Rectal smooth muscle tissue (tissue), 1 donor: ENCODE results near the gene PHACTR1.

Experiments
- H3K27ac ChIP-seq: one replicate; pipeline ENCODE4 v1.7.0; 2013; ENCODE audit warnings: low read depth, low read length, inconsistent platforms
- H3K27me3 ChIP-seq: one replicate; pipeline ENCODE4 v1.7.0; 2013; ENCODE audit warnings: low read length; ENCODE audit not compliant: control insufficient read depth, insufficient read depth
- H3K36me3 ChIP-seq: one replicate; pipeline ENCODE4 v1.7.0; 2013; ENCODE audit warnings: low read length; ENCODE audit not compliant: control insufficient read depth, insufficient read depth
- H3K4me1 ChIP-seq: one replicate; pipeline ENCODE4 v1.7.0; 2013; ENCODE audit warnings: low read length; ENCODE audit not compliant: control insufficient read depth, insufficient read depth
- H3K4me3 ChIP-seq: one replicate; pipeline ENCODE4 v1.7.0; 2013; ENCODE audit warnings: low read length
- H3K9ac ChIP-seq: one replicate; pipeline ENCODE4 v1.7.0; 2013; ENCODE audit warnings: low read length

The PHACTR1 gene

GRCh38 chr6:12875051-12875450, 158.5 kb downstream of the PHACTR1 start:
- H3K4me1 ChIP-seq: no peaks in the 10 kb centered on the region
- no peaks in the 10 kb centered on the region for H3K36me3 ChIP-seq
- no peaks in the 10 kb centered on the region for H3K27me3 ChIP-seq
- H3K4me3 ChIP-seq: no peak overlapping the region
- no peak overlapping the region for H3K27ac ChIP-seq
- H3K9ac ChIP-seq: no peak overlapping the region

- Histone ChIP-seq H3K4me1 (no peaks in the 10 kb centered on the region), H3K27me3 (no peaks in the 10 kb centered on the region), H3K9ac (no peak overlapping the region), H3K4me3 (no peak overlapping the region), H3K27ac (no peak overlapping the region), H3K36me3 (no peaks in the 10 kb centered on the region)
These were observed 162.2 kb downstream of the PHACTR1 start for GRCh38 chr6:12878741-12879140.

GRCh38 chr6:12882761-12883290, 166.3 kb downstream of the PHACTR1 start:
- no peaks in the 10 kb centered on the region for H3K27me3 ChIP-seq
- H3K9ac ChIP-seq: no peak overlapping the region
- H3K4me3 ChIP-seq: no peak overlapping the region
- no peak overlapping the region for H3K27ac ChIP-seq
- no peaks in the 10 kb centered on the region for H3K4me1 ChIP-seq
- H3K36me3 ChIP-seq: no peaks in the 10 kb centered on the region

DNA sequence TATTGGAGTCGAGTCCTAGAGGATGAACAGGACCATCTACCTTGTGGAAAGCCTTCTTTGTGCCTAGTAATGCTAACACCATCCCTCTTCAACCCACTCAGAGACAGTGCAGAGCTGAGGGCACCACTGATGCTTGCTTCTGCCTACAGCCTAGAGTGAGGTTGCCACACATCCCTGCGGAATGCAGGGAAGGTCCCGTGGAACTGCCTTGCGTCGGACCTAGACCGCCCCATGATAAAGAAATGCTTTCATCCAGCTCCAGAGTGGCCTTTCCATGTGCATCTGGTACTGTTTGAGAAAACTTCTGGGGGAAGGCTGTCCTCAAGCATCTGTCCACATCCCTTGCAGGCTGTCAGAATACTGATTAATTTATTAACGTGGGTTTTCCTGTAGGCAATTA, 168.4 kb downstream of the PHACTR1 start:
- Histone ChIP-seq H3K9ac (no peak overlapping the region), H3K4me1 (no peaks in the 10 kb centered on the region), H3K4me3 (no peak overlapping the region), H3K27ac (no peak overlapping the region), H3K27me3 (no peaks in the 10 kb centered on the region), H3K36me3 (no peaks in the 10 kb centered on the region)

DNA sequence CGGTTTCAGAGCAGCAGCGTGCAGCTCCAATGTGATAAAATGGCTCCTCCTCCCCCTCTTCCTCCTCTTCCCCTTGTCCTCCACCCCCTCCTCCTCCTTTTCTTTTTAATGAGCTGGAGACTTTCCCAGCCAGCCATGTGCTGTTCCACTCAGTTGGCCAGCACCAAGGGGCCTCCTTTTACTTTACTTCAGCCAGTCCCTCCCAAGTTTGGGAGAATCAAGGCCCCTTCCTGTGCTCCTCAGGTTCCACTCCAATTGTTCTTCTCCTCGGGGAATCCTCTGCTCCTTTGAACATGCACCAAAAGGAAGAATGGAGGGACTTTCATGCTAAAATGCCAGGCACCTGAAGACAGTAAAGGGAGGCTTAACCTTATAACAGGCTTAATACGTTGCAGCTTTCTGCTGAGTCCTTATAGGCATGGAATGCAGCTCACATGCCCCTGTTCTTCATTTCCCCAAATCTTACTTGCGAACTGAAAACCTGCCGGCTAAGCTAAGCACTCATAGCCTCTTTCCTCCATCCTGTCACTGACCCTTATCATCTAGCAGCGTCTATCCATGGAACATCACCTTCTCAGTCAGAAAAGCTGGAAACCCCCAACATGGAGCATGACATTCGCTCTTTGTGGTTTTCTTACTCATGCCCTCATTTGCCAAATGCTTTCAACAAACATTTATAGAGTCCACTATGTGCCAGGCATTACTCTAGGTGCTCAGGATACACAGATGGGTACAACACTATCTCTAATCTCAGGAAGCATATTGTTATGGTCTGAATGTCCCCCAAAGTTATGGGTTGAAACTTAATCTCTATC, 170.6 kb downstream of the PHACTR1 start:
- Histone ChIP-seq H3K4me3 (no peak overlapping the region), H3K27ac (no peak overlapping the region), H3K9ac (no peak overlapping the region), H3K4me1 (no peaks in the 10 kb centered on the region), H3K27me3 (no peaks in the 10 kb centered on the region), H3K36me3 (no peaks in the 10 kb centered on the region)

GRCh38 chr6:12890171-12890790, 173.7 kb downstream of the PHACTR1 start:
- Histone ChIP-seq H3K27me3 (peaks cover 2% of the 10 kb centered on the region), H3K4me1 (no peaks in the 10 kb centered on the region), H3K4me3 (no peak overlapping the region), H3K27ac (no peak overlapping the region), H3K9ac (no peak overlapping the region), H3K36me3 (no peaks in the 10 kb centered on the region)

DNA sequence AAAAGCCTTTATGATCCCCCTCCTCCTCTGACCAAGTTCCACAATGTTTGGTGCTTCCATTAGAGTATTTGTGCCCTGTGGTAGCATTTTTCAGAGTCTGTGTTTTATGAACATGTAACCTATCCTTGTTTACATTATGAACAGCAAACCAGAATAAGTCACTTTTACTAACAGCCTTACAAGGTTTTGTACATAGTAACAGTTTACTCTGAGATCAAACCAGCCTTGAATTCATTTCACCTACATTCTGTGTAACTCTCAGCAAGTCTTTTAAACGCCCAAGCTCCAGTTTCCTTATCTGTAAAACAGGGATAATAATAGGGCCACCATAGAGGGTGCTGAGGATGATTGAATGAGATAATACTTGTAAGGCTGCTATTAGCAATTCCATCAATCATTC, 175.0 kb downstream of the PHACTR1 start:
- H3K27ac ChIP-seq: no peak overlapping the region
- H3K9ac ChIP-seq: no peak overlapping the region
- no peaks in the 10 kb centered on the region for H3K4me1 ChIP-seq
- H3K27me3 ChIP-seq: peaks cover 2% of the 10 kb centered on the region
- no peak overlapping the region for H3K4me3 ChIP-seq
- H3K36me3 ChIP-seq: no peaks in the 10 kb centered on the region

DNA sequence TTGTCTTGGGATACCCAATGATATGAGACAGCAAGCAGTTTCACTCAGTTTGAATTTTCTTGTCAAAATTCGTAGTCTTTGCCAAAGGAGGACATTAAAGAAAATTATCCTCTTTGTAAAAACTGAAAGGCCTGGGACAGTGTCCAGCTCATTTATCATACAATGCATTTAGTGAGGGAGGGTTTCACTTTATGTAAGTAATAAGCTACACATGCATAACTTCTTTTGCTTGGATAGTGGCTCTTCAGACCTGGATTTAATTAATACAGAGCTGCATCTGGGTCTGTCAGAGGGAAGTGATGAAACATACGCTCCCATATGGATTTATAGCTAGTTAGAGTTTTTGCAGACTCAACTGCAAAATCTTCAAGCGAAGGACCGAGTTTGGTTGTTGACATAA, 175.6 kb downstream of the PHACTR1 start:
- H3K27ac ChIP-seq: no peak overlapping the region
- H3K4me3 ChIP-seq: no peak overlapping the region
- no peak overlapping the region for H3K9ac ChIP-seq

DNA sequence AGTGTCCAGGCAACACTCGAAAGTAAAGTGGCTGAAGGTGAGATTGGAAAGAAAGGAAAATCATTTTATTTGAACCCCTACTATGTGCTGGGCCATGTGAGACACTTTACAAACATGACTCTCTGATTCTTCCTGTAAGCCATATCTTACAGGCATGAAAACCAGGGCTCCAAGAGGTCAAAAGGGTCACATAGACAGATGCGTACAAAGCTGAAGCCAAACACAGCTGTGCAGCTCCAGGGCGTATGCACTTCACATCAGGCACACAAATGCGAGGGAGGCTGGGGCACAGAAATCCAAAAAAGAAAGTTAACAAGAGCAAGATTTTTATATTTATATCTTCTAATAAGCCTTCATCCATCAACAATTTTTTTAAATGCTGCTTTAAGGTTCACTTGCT, 176.5 kb downstream of the PHACTR1 start:
- no peaks in the 10 kb centered on the region for H3K36me3 ChIP-seq

More for the DNA sequence above, 175.6 kb downstream of the PHACTR1 start:
- Histone ChIP-seq H3K27me3 (peaks cover 2% of the 10 kb centered on the region), H3K4me1 (no peaks in the 10 kb centered on the region), H3K36me3 (no peaks in the 10 kb centered on the region)

DNA sequence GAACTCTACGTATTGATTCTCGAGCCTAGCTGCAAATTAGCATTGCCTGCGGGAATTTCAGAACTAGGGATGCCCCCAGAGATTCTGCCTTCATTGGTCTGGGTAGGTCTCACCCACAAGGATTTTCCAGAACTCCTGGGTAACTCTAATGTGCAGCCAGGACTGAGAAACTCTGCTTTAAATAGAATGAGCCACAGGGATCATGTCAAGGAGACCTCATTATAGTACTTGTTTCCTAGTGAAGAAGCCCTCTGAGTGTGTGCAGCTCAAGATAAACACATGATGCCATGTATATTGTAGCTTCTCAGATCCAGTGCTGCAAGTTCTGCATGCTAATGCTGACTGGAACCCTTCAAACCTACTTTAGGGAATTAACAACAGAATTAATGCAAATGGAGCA, 179.2 kb downstream of the PHACTR1 start:
- Histone ChIP-seq H3K4me3 (no peak overlapping the region), H3K27me3 (peaks cover 2% of the 10 kb centered on the region), H3K9ac (no peak overlapping the region), H3K36me3 (no peaks in the 10 kb centered on the region), H3K27ac (no peak overlapping the region), H3K4me1 (no peaks in the 10 kb centered on the region)

More for the DNA sequence above, 176.5 kb downstream of the PHACTR1 start:
- Histone ChIP-seq H3K4me1 (no peaks in the 10 kb centered on the region), H3K9ac (no peak overlapping the region), H3K27me3 (peaks cover 2% of the 10 kb centered on the region), H3K4me3 (no peak overlapping the region), H3K27ac (no peak overlapping the region)

DNA sequence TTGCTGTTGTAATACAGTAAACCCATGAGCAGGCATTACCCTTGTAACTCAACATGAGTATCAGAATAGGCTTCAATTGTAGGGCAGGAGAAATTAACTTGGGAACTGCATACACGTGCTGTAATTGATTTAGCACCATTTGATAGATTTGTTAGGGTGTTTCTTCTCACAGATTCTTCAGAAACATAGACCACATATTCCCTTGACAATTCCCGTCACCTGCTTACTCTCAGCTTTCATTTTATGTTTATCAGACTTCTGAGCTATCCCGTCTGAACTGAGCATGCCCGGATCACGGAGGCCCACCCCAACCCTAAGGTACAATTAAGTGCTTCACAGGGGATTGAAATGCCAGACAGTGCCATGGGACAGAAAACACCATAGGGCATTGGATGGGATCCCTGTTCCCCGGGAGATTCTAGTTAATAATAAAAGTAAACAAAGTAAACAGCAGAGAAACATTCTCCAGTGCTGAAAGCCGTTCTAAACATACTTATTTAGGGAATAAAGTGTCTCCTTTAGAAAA, 179.7 kb downstream of the PHACTR1 start:
- no peak overlapping the region for H3K9ac ChIP-seq
- no peaks in the 10 kb centered on the region for H3K4me1 ChIP-seq
- H3K4me3 ChIP-seq: no peak overlapping the region
- no peaks in the 10 kb centered on the region for H3K36me3 ChIP-seq
- H3K27me3 ChIP-seq: peaks cover 2% of the 10 kb centered on the region
- H3K27ac ChIP-seq: no peak overlapping the region

DNA sequence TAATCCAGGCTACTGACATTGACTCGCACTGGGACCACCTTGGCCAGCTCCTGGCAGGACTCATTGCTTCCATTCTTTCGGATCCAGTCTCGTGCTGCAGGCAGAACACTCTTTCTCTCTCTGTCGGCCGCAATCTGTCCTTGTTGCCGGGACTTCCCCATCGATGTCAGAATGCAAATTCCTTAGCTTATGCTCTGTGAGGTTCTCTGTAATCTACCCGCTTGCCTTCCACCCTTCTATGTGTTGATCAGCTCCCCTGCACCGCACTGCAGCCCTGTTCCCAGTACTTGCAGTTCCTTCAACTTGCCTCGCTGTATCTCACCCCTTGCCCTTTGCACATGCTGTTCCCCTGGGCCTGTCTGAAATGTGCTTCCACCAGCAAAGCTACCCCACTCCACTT, 182.0 kb downstream of the PHACTR1 start:
- Histone ChIP-seq H3K36me3 (no peaks in the 10 kb centered on the region), H3K27me3 (peaks cover 2% of the 10 kb centered on the region), H3K4me3 (no peak overlapping the region), H3K27ac (no peak overlapping the region), H3K9ac (no peak overlapping the region), H3K4me1 (no peaks in the 10 kb centered on the region)
